22Rv1 (cell line): ENCODE data around the gene ADGRD1.

Source experiments
- CTCF ChIP-seq: fragments of 450-650 bp; IDR thresholded peaks from 2 replicates; pipeline ENCODE4 v1.5.1; 2017; ENCODE audit warnings: mild to moderate bottlenecking
- ZFX ChIP-seq: fragments of 450-650 bp; IDR thresholded peaks from 2 replicates; pipeline ENCODE4 v1.6.1; 2017; ENCODE audit warnings: antibody characterized with exemption, borderline replicate concordance

- TF ChIP-seq CTCF = no peak
- no peak for TF ChIP-seq ZFX
Measured at GRCh38 chr12:131015581-131016337, 62.1 kb downstream of the ADGRD1 start.
